Fibroblast of the conjunctiva (primary cell): ENCODE measurements around the gene EPHX1.

Experiments used
- DNase-seq: peaks from one replicate; pipeline ENCODE4 v3.0.0-alpha.2; 2010; ENCODE audit warnings: low read depth

The EPHX1 gene

GRCh38 chr1:225842788-225843425 is 33.0 kb downstream of the EPHX1 start:
- DNase-seq = no peak

DNA sequence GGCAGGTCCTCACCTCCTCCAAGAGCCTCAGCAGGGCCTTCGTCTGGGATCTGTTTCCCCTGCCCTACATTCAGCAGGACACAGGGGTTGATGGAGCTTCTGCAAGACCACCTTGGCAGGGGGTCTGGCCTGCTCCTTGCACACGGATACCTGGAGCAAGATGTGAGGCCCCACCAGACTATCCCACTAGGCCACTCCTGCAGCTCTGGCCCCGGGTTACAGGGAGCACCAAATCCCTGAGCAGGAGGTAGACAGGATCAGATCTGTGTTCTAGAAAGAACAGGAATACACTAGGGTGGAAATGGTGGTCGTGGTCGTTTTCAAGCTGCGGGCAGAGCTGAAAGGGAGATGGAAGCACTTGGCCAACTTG is 33.5 kb downstream of the EPHX1 start:
- no peak for DNase-seq

DNA sequence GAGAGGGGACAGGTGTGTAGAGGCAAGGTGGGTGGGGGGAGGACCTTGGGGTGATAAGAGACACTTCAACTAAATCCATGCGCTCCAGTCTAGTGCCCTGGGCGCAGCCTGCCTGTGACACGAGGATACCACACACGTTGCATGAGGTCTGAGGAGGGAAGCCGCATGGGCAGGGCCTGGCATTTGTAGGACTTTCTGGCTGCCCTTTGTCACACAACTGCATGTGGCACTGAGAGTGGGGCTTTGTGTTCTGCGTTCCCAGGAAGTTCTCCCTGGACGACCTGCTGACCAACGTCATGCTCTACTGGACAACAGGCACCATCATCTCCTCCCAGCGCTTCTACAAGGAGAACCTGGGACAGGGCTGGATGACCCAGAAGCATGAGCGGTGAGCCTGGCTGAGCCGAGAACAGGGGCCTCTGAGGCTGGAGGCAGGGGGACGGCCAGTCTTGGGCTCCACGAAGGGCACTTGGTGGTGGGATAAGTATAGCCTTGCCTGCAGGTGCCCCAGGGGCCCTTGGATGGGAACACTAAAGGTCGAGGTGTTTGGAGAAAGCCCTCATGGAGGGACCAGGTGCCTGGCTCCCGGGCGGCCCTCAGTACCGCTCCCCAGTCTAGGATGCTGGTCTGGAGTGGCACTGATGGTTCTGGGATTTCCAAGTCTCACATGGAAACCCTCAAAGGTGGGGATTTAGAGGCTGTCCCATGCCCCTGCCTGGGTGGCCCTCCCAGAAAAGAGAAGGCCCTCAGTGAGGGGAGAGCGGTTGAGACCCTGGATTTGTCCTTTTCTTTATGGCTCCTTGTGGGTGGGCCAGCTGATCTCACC is 34.5 kb downstream of the EPHX1 start:
- no peak for DNase-seq

GRCh38 chr1:225845097-225845496 is 35.2 kb downstream of the EPHX1 start:
- DNase-seq = no peak

DNA sequence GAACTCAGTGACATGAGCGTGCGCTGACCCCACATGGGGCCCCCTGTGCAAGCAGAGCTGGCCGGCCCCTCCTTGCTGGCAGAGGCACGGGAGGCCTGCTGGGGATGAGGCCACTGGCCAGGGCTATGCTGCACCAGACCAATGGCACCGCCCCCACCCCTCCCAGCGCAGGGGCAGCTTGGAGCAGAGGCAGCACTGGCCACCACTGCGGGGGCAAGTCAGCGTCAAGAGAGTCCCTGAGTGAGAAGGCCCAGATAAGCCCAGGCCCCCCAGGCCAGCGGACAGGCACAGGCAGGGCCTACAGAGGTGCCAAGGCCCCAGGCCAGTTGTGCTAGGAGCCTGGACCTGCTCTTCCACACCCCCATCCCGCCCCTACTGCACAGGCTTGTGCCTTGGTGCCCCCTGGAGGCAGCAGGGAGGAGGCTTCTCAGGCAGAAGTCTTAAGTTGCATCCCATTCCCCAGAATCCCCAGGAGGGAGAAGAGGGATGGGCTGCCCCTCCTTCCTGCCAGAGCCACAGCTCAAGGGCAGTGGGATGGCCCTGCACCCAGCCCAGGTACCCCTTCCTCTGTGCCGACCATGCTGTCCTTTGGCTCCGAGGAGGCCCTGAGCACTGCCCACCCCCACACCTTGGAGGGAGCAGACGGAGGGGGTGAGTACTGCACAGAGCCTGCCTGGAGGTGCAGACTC is 35.8 kb downstream of the EPHX1 start:
- DNase-seq = peak; percentile 86

DNA sequence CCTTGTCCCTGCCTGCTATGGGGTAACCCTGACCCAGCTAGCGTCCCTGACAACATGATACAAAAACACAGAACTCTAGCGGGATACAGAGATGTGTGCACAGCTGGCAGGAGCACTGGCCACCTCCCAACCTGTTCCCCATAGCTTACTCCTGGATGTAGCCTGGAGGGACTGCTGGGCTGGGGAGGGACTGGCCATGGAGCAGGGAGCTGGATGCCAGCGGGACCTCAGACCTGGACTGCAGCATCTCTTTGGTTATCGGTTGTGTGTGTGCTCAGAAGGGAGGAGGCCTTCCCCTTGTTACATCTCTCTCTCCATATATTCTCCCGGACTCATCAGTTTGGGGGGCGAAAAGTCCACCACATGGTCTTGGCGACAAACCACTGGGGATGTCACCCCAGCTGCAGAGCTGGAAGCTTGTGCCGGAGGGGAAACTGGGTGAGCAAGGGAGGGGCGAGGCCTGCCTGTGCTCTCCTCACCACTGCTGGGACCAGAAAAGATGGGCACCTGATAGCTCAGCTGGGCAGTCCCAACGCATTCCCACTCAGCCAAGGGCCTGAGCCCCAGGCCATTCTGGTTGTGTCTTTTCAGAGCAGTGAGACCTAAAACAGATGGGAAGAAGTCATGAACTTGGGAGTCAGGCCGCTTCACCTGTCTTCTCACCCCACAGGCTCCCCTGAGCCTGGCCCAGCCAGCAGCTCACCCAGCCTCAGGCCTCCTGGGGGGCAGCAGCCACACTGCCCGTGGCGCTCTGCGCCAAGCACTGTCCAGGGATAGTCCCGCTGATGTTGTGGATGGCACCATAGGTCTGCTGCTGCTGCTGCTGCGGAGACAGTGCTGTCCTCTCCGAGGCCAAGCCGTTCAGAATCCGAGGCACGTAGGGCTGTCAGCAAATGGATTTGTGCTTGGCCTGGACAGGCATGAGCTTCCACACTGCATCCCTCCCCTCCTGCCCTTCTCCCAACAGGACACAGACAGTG is 36.7 kb downstream of the EPHX1 start:
- DNase-seq = no peak

DNA sequence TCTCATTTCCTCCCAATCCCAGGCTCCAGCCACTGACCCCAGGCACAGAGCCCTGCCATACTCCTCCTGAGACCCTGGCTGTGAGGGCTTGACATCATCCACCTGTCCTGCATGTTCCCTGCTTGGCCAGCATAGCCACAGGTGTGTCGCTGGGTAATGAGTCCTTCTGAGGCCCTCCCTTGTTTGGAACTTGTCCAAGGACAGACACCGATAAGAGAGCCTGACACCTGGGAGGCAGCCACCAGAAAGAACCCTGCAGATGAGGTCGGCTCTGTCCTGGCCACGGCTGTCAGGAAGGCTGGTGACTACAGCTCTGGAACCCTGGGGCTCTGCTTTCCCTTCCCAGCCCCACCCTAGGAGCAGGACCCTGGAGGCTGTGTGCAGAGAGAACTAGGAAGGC is 37.7 kb downstream of the EPHX1 start:
- no peak for DNase-seq

- no peak for DNase-seq
Observed at GRCh38 chr1:225848030-225848955, 38.4 kb downstream of the EPHX1 start.

GRCh38 chr1:225849925-225850324 is 40.0 kb downstream of the EPHX1 start:
- DNase-seq = no peak

DNA sequence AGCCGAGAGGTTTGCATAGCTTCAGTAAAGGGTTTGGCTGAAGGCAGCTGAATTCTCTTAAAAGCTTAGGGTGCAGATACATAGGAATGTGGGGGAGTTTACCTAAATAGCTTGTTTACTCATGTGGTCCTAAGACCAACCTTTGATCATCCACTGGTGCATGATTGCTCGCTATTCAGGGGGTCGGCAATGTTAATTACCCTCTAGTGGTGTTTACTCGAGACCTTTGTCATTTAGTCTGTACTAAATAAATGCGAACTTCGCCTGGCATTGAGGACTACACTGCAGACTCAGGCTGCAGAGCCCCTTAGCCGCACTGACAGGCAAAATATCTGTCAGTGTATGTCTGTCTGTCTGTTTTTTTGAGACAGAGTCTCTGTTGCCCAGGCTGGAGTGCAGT is 40.4 kb downstream of the EPHX1 start:
- no peak for DNase-seq

GRCh38 chr1:225851805-225852204 is 41.9 kb downstream of the EPHX1 start:
- DNase-seq = no peak

DNA sequence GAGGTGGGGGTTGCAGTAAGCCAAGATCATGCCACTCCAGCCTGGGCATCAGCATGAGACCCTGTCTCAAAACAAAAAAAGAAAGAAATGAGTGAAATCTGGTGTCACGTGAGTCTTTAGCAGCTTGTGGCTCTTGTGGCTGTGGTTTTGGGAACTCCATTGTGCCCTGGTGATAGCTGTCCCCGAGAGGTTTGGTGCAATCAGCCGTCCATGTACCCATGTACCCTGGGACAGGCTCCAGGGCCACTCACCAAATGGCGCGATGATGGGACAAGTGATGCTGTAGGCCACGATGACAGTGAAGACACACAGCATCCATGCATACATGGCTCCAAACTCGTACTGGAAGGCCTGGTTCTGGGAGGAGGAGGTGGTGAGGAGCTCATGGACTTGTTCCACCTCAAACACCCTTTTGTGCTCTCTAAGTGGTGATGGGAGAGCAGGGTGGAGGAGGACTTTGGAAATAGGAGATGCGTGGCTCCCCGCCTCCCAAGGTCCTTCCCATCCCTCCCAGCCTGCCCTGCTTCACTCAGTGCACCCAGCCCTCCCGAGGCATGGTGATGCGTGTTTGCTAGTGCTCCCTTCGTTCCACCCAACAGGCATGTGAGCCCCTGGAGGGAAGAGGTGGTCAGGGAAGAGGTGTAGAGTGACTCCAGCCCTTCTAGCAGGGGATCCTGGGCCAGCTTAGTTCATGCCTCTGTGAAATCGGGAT is 42.6 kb downstream of the EPHX1 start:
- no peak for DNase-seq

DNA sequence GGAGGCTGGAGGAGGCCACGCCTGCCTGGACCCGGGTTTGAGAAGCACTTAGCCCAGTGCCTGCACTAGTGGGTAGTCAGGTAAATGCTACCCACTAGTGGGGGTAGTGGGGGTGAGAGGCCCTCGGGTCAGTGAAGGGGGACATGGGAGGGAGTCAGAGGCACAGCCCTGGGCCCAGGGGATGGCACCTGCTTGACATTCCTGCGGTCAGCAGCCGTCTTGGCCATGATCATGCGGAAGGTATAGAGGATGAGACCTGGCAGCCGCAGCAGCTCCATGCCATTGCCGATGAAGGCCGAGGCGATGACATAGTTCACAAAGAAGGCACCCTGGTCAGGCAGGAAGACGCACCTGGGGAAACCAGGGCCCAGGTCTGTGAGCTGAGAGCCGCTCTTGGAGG is 43.5 kb downstream of the EPHX1 start:
- DNase-seq = no peak

- DNase-seq = no peak
Observed at GRCh38 chr1:225855503-225856300, 45.8 kb downstream of the EPHX1 start.

GRCh38 chr1:225857256-225857655 is 47.3 kb downstream of the EPHX1 start:
- DNase-seq = no peak

- no peak for DNase-seq
Observed at GRCh38 chr1:225859151-225859550, 49.2 kb downstream of the EPHX1 start.

GRCh38 chr1:225860107-225860506 is 50.2 kb downstream of the EPHX1 start:
- DNase-seq = no peak

DNA sequence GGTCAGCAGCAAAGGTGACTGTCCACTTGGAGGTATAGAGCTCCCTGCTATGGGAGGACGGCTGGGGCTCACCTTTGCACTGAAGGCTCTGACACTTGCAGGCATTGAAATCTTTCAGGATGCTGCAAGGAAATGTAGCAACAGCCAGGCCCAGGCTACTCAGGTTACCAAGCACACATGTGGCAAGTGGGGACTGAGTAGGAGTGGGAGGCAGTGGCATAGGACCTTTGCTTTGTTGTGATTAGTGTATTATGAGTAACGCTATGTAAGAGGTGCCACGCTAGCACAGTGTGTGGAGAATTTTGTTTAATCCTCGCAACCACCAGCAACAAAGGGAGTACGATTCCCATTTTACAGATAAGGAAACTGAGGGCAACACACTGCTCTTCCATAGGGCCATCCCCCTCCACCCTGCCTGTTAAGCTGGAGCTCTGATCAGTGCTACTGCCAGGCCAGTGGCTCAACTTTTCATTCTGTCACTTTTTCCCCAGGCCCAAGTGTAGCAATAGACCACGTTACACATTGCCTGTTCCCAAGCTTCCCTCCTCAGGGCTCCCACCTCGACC is 51.0 kb downstream of the EPHX1 start:
- no peak for DNase-seq
